Measurements from ENCODE around the gene PTPRD. TPM values are rescaled to one million over a fixed set of nuclear protein-coding genes. Genes with fewer than 3 reads are reported as not detected.

The PTPRD gene
- total and polyA plus RNA-seq, 9 of the 15 experiments (the other 6 are each of a cell fraction or from before 2014, with no cell fraction given), result 0.11 TPM; not detected in 8

DNA sequence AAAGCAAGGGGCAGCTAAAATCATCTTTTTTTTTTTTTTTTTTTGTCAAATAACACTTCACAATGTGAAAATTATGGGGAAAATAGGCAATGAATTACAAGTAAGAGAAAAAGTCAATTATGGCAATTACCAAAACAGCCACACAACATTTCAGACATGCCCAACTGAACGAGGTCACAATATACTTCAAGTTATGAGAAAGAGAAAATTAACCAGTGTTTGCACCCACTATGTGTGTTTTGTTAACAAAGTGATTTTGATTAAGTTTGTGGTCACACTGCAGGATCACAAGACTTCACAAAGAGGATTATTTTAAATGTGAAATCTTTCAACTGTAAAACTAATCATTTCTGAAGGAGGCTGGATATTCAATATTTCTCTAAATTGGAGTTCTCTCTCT, 1780.4 kb downstream of the PTPRD start:
- H3K4me1 ChIP-seq (replicated peaks in 1 of 2; ENCODE audit: control insufficient read depth in 2 of 2, insufficient read depth in 2 of 2, low read length in 2 of 2), result no peaks in the 10 kb centered on the region
- no peaks in the 10 kb centered on the region for H3K36me3 ChIP-seq (ENCODE audit: control insufficient read depth, insufficient read depth, low read length)
- H3K4me2 ChIP-seq (ENCODE audit: insufficient read depth, low read length), result no peak overlapping the region
- H3K27ac ChIP-seq (ENCODE audit: extremely low read depth, low read depth, low read length), result no peak overlapping the region
- intact Hi-C loops (cut with micrococcal nuclease), result no loop called here
- no peak overlapping the region for H3K9ac ChIP-seq (ENCODE audit: insufficient read depth in 1 of 2, low read depth in 2 of 2, low read length in 2 of 2)
- CTCF ChIA-PET (ENCODE audit: low intra/inter-chr PET ratio), result no interaction called here
- no peak for FAIRE-seq
- WGBS (ENCODE audit: insufficient coverage, low coverage, missing lambda C conversion rate), result 0% methylated on average over 1 of the region's 1 CpG
- no peak for ATAC-seq
- no peak overlapping the region for H3K4me3 ChIP-seq
- no TSS peak for BruUV-seq (replicated peaks)
- no peak overlapping the region for H2AFZ ChIP-seq (ENCODE audit: low read depth, low read length)
- TF ChIP-seq U2AF1 (optimal IDR thresholded peaks at IDR 0.05; ENCODE audit: low read depth, low read length) (no peak), PTBP1 (IDR thresholded peaks at IDR 0.05; ENCODE audit: low read depth, low read length) (no peak), HMGXB4 (CRISPR knock-in tag; IDR thresholded peaks at IDR 0.05) (no peak), NR3C1 (CRISPR knock-in tag; IDR thresholded peaks at IDR 0.05) (no peak), KLF16 (IDR thresholded peaks at IDR 0.05) (no peak), RAD21 (CRISPR knock-in tag; conservative IDR thresholded peaks at IDR 0.05 in 1 of 2, IDR thresholded peaks at IDR 0.05 in 1 of 2) (no peak), CBFA2T3 (IDR thresholded peaks at IDR 0.05) (no peak), HINFP (tag; conservative IDR thresholded peaks at IDR 0.05; ENCODE audit: low read depth) (no peak), USF1 (CRISPR knock-in tag; IDR thresholded peaks at IDR 0.05) (no peak), NFE2L1 (tag; IDR thresholded peaks at IDR 0.05; ENCODE audit: borderline replicate concordance, low read depth) (no peak)
- TF ChIP-seq, protein P1, sequence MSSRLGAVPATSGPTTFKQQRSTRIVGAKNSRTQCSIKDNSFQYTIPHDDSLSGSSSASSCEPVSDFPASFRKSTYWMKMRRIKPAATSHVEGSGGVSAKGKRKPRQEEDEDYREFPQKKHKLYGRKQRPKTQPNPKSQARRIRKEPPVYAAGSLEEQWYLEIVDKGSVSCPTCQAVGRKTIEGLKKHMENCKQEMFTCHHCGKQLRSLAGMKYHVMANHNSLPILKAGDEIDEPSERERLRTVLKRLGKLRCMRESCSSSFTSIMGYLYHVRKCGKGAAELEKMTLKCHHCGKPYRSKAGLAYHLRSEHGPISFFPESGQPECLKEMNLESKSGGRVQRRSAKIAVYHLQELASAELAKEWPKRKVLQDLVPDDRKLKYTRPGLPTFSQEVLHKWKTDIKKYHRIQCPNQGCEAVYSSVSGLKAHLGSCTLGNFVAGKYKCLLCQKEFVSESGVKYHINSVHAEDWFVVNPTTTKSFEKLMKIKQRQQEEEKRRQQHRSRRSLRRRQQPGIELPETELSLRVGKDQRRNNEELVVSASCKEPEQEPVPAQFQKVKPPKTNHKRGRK (tag; IDR thresholded peaks at IDR 0.05), result no peak
- TF ChIP-seq, protein P2, sequence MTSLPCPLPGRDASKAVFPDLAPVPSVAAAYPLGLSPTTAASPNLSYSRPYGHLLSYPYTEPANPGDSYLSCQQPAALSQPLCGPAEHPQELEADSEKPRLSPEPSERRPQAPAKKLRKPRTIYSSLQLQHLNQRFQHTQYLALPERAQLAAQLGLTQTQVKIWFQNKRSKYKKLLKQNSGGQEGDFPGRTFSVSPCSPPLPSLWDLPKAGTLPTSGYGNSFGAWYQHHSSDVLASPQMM (CRISPR knock-in tag; IDR thresholded peaks at IDR 0.05), result no peak
- TF ChIP-seq, protein P3, sequence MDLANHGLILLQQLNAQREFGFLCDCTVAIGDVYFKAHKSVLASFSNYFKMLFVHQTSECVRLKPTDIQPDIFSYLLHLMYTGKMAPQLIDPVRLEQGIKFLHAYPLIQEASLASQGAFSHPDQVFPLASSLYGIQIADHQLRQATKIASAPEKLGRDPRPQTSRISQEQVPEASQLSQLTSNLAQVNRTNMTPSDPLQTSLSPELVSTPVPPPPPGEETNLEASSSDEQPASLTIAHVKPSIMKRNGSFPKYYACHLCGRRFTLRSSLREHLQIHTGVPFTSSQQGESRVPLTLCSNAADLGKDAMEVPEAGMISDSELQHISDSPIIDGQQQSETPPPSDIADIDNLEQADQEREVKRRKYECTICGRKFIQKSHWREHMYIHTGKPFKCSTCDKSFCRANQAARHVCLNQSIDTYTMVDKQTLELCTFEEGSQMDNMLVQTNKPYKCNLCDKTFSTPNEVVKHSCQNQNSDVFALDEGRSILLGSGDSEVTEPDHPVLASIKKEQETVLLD (IDR thresholded peaks at IDR 0.05), result no peak
- POLR2A ChIA-PET, result no interaction called here
- no peaks in the 10 kb centered on the region for H3K79me2 ChIP-seq (ENCODE audit: control insufficient read depth, insufficient read depth, low read length)
- in situ Hi-C loops (cut with MboI), result no loop called here
- no peaks in the 10 kb centered on the region for H3K27me3 ChIP-seq (ENCODE audit: control insufficient read depth in 2 of 2, insufficient read depth in 2 of 2, low read length in 2 of 2)
- no peak for DNase-seq (ENCODE audit: extremely low read depth in 1 of 4, low spot score in 3 of 4)
- no peaks in the 10 kb centered on the region for H3K9me3 ChIP-seq (replicated peaks; ENCODE audit: control insufficient read depth, insufficient read depth, low read depth, low read length)
- H3K9me1 ChIP-seq (ENCODE audit: control insufficient read depth, insufficient read depth, low read length), result no peaks in the 10 kb centered on the region
- no peaks in the 10 kb centered on the region for H4K20me1 ChIP-seq (replicated peaks; ENCODE audit: control insufficient read depth, insufficient read depth, low read length)
